Spleen (tissue), 7 donors: ENCODE measurements around the gene MASP1.

Experiments
- POLR2A ChIP-seq, 3 donors: fragments of 450-650 bp; IDR thresholded peaks; one replicate each; pipeline ENCODE4 v1.5.1; 2017; ENCODE audit warnings: antibody characterized with exemption in 3 of 3, mild to moderate bottlenecking in 1 of 3
- POLR2AphosphoS5 ChIP-seq, 3 donors: sonication (generic); formaldehyde crosslinking; IDR thresholded peaks; one replicate each; pipeline ENCODE4 v1.5.1; 2017; ENCODE audit warnings: antibody characterized with exemption in 3 of 3
- TF ChIP-seq, protein P1 (sequence below), 11 experiments: fragments of 200-600 bp in 7 of 11; fragments of 450-650 bp in 4 of 11; sonication (generic) in 4 of 11; IDR thresholded peaks in 8 of 11; conservative IDR thresholded peaks in 3 of 11; 1 replicate in 7 of 11; 2 replicates in 4 of 11; pipeline versions ENCODE4 v1.4.0 to v1.8.0; 2016 to 2021; ENCODE audit warnings: antibody characterized with exemption in 11 of 11, inconsistent platforms in 4 of 11, mild to moderate bottlenecking in 1 of 11
- donor health status: DM: no; HTN: no; CAD: no; lungs with moderate emphysema.
- donor health status: DM: no; HTN: no; CAD: no.
- donor health status: DM: no; HTN: no; CAD: no.

DNA sequence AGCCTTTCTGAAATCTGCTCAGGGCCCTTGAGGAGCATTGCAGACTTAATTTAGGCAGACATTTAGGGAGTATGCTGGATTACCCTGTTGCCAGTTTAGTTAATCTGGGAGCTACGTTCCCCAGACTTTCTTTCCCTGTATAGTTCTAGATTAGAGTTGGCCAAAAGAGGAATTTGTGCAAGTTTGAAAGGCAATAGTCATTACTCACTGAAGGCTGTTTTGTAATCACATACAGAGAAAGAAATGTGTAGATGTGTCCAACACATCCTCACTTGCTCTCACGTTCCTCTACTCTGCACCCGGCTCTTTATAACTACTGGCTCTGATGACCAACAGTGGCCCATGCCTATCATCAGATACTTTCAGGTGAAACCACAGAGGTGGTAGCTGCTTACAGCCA, 24.2 kb downstream of the MASP1 start:
- TF ChIP-seq, protein P1, sequence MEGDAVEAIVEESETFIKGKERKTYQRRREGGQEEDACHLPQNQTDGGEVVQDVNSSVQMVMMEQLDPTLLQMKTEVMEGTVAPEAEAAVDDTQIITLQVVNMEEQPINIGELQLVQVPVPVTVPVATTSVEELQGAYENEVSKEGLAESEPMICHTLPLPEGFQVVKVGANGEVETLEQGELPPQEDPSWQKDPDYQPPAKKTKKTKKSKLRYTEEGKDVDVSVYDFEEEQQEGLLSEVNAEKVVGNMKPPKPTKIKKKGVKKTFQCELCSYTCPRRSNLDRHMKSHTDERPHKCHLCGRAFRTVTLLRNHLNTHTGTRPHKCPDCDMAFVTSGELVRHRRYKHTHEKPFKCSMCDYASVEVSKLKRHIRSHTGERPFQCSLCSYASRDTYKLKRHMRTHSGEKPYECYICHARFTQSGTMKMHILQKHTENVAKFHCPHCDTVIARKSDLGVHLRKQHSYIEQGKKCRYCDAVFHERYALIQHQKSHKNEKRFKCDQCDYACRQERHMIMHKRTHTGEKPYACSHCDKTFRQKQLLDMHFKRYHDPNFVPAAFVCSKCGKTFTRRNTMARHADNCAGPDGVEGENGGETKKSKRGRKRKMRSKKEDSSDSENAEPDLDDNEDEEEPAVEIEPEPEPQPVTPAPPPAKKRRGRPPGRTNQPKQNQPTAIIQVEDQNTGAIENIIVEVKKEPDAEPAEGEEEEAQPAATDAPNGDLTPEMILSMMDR (IDR thresholded peaks at IDR 0.05 in 8 of 11, conservative IDR thresholded peaks at IDR 0.05 in 3 of 11), result no peak
- TF ChIP-seq POLR2A (IDR thresholded peaks at IDR 0.05) (no peak), POLR2AphosphoS5 (IDR thresholded peaks at IDR 0.05) (no peak)
